Adrenal gland (tissue), 5 donors: Measurements from ENCODE around the gene TNFAIP8.

ENCODE experiments used
- CTCF ChIP-seq, 6 experiments: fragments of 450-650 bp in 4 of 6; fragments of 200-600 bp in 2 of 6; sonication (generic) in 1 of 6; IDR thresholded peaks; 1 replicate in 5 of 6; 2 replicates in 1 of 6; pipeline versions ENCODE4 v1.5.1 to v1.8.0; 2016 to 2021; ENCODE audit warnings: antibody characterized with exemption in 6 of 6, mild to moderate bottlenecking in 2 of 6, moderate library complexity in 1 of 6
- POLR2A ChIP-seq, 2 donors: fragments of 450-650 bp; IDR thresholded peaks; one replicate each; pipeline ENCODE4 v1.6.1; 2017; ENCODE audit warnings: antibody characterized with exemption in 2 of 2, mild to moderate bottlenecking in 2 of 2, moderate library complexity in 1 of 2
- donor health status: DM: no; HTN: no; CAD: no.

DNA sequence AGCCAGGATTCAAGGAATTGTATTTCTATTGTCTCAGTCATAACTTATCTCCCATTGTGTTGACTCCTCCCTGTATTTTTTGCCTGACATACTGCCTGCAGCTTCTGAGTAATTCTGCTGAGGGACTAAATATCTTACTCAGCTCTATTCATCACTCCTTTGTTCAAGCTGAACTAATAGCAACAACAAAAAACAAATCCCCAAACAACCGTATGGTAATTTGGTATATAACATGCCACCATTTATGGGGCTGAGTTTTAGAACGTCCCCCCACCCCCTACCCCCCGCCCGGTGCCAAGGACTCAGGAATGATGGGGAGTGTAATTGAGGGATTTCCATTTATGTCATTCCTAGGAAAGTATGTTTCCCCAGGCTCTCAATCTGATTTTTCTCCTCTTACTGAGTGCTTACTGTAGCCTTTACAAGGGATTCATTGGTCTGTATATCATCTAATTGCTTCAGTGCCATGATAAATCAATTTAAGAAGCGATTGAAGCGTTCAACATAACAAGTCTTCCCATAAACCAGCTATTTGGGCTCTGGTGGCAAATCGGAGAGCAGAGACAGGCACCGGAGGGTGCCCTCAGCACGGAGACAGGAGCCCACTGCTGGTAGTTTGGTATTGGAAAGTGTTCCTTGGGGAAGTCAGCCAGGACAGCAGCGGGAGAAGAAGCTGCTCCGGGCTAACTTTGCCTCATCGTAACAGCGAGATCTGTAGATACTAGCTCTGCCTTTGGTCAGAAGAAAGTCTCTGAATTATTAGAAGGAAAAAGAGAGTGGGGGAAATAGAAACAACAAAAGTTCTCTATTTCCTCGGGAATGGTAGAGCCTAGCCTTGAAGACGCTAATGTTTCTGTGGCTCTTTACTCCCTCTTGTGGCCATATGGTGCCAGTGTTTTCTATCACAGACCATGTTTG lies 55.8 kb downstream of the TNFAIP8 start:
- no peak for TF ChIP-seq POLR2A (IDR thresholded peaks at IDR 0.05)
- peak; percentile 86 to 96 (median 93) for TF ChIP-seq CTCF (IDR thresholded peaks at IDR 0.05)
